Gastrocnemius medialis (tissue), 4 donors: ENCODE measurements around the gene PIMREG.

Experiments used
- POLR2A ChIP-seq, 2 donors: fragments of 450-650 bp; IDR thresholded peaks; one replicate each; pipeline ENCODE4 v1.6.1; 2017; ENCODE audit warnings: antibody characterized with exemption in 2 of 2, mild to moderate bottlenecking in 2 of 2, moderate library complexity in 2 of 2
- TF ChIP-seq, protein P1 (sequence below), 5 experiments: fragments of 450-650 bp in 3 of 5; fragments of 200-600 bp in 2 of 5; sonication (generic) in 2 of 5; IDR thresholded peaks in 4 of 5; conservative IDR thresholded peaks in 1 of 5; 1 replicate in 4 of 5; 2 replicates in 1 of 5; pipeline ENCODE4 v1.5.1; 2016 to 2019; ENCODE audit warnings: antibody characterized with exemption in 5 of 5, mild to moderate bottlenecking in 3 of 5, moderate library complexity in 3 of 5

DNA sequence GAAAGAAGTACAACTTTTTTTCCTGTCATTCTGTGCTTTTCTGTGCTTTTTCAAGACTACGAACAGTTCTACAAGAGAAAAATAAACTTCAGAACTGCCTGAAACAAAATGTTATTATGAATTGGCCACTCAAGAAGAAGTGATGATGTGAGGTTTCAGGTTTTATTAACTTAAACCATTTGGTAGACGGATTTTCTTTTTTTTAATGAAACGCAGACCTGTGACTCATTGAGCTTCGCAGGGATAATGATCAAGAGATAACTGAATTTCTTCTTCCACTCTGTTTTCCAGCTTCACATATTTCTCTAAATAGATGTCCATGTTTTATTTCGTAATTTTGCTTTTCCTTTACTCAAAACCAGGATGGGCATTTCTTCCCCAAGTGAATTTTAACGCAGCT lies 42.0 kb upstream of the PIMREG start:
- TF ChIP-seq, protein P1, sequence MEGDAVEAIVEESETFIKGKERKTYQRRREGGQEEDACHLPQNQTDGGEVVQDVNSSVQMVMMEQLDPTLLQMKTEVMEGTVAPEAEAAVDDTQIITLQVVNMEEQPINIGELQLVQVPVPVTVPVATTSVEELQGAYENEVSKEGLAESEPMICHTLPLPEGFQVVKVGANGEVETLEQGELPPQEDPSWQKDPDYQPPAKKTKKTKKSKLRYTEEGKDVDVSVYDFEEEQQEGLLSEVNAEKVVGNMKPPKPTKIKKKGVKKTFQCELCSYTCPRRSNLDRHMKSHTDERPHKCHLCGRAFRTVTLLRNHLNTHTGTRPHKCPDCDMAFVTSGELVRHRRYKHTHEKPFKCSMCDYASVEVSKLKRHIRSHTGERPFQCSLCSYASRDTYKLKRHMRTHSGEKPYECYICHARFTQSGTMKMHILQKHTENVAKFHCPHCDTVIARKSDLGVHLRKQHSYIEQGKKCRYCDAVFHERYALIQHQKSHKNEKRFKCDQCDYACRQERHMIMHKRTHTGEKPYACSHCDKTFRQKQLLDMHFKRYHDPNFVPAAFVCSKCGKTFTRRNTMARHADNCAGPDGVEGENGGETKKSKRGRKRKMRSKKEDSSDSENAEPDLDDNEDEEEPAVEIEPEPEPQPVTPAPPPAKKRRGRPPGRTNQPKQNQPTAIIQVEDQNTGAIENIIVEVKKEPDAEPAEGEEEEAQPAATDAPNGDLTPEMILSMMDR (IDR thresholded peaks at IDR 0.05 in 4 of 5, conservative IDR thresholded peaks at IDR 0.05 in 1 of 5): no peak
- TF ChIP-seq POLR2A (IDR thresholded peaks at IDR 0.05): no peak
